Umbilical cord (tissue), 2 donors: Measurements from ENCODE around the gene GSG1L. TPM values are rescaled to one million over a fixed set of nuclear protein-coding genes. Genes with fewer than 3 reads are reported as not detected.
"Not testable (repeated sequence)": the region's sequence is repeated elsewhere in the genome, so short reads cannot be mapped to it uniquely, and the experiment has no call there.

Source experiments
- DNase-seq: peaks from one replicate; pipeline ENCODE4 v3.0.0-alpha.2; 2015; ENCODE audit warnings: low spot score
- total RNA-seq: library from RNA; depleted of rRNA; stranded (reverse); fragments of >200 nt; gene quantifications from one replicate; pipeline ENCODE4 v1.2.3, GENCODE V29; 2014; ENCODE audit warnings: low replicate concordance; ENCODE audit not compliant: insufficient read depth

The GSG1L gene
- total RNA-seq, 1 donor from 2014 or later, result not detected

GRCh38 chr16:27758544-27758943 is 305.0 kb downstream of the GSG1L start:
- DNase-seq, result no peak

GRCh38 chr16:27756206-27756970 is 307.1 kb downstream of the GSG1L start:
- DNase-seq, result no peak

GRCh38 chr16:27754788-27755690 is 308.5 kb downstream of the GSG1L start:
- no peak for DNase-seq

GRCh38 chr16:27753563-27753962 is 310.0 kb downstream of the GSG1L start:
- no peak for DNase-seq

- no peak for DNase-seq
Measured at GRCh38 chr16:27752241-27752640, 311.3 kb downstream of the GSG1L start.

- DNase-seq, result no peak
Measured at GRCh38 chr16:27751676-27752075, 311.8 kb downstream of the GSG1L start.

GRCh38 chr16:27751233-27751632 is 312.3 kb downstream of the GSG1L start:
- no peak for DNase-seq

- DNase-seq, result no peak
Measured at GRCh38 chr16:27749946-27750345, 313.6 kb downstream of the GSG1L start.

GRCh38 chr16:27749547-27749875 is 314.0 kb downstream of the GSG1L start:
- no peak for DNase-seq

GRCh38 chr16:27748868-27749546 is 314.5 kb downstream of the GSG1L start:
- DNase-seq, result peak; percentile 52

- DNase-seq, result no peak
Measured at GRCh38 chr16:27747946-27748345, 315.6 kb downstream of the GSG1L start.

GRCh38 chr16:27746076-27746855 is 317.2 kb downstream of the GSG1L start:
- DNase-seq, result no peak

GRCh38 chr16:27745348-27745747 is 318.2 kb downstream of the GSG1L start:
- DNase-seq, result no peak

GRCh38 chr16:27743963-27744362 is 319.6 kb downstream of the GSG1L start:
- DNase-seq, result no peak

GRCh38 chr16:27743001-27743400 is 320.5 kb downstream of the GSG1L start:
- DNase-seq, result not testable (repeated sequence)

- DNase-seq, result no peak
Measured at GRCh38 chr16:27742333-27742732, 321.2 kb downstream of the GSG1L start.

GRCh38 chr16:27740496-27741201 is 322.9 kb downstream of the GSG1L start:
- DNase-seq, result no peak

GRCh38 chr16:27739606-27740357 is 323.7 kb downstream of the GSG1L start:
- DNase-seq, result no peak

- no peak for DNase-seq
Measured at GRCh38 chr16:27738596-27738995, 324.9 kb downstream of the GSG1L start.
